H1 (cell line): ENCODE results near the gene MRM2. TPM values are rescaled to one million over a fixed set of nuclear protein-coding genes. Genes with fewer than 3 reads are reported as not detected.

Source experiments
- CTCF ChIA-PET: fragments of 300-600 bp; sonication (Branson Sonifier 250); formaldehyde crosslinking; loops from one replicate; lab custom pipeline; 2021; ENCODE audit not compliant: partially characterized antibody; lab: Charles Lee
- POLR2A ChIA-PET: fragments of 300-600 bp; sonication (Branson Sonifier 250); formaldehyde crosslinking; loops from one replicate; lab custom pipeline; 2021; ENCODE audit warnings: inconsistent platforms; ENCODE audit not compliant: partially characterized antibody; lab: Charles Lee
- DNase-seq, 2 experiments: peaks; one replicate each; pipeline versions ENCODE4 v3.0.0 to v3.0.0-alpha.2; 2010 to 2022; ENCODE audit warnings: low spot score in 2 of 2, low read depth in 1 of 2, mixed read lengths in 1 of 2
- FAIRE-seq: peaks from 2 replicates; lab custom pipeline; 2011; peaks lifted over from hg19 to GRCh38; lab: Jason Lieb, UNC
- H2AFZ ChIP-seq: 2 replicates; pipeline ENCODE4 v1.8.1; 2012; ENCODE audit warnings: low read length, inconsistent platforms
- H2AK5ac ChIP-seq: 2 replicates; pipeline ENCODE4 v1.6.1; 2013; ENCODE audit warnings: low read depth, low read length
- H2BK120ac ChIP-seq: replicated peaks from 2 replicates; pipeline ENCODE3; 2013; ENCODE audit warnings: low read depth, low read length, inconsistent platforms
- H2BK12ac ChIP-seq: 2 replicates; pipeline ENCODE4 v1.6.1; 2013; ENCODE audit warnings: low read depth, low read length
- H2BK15ac ChIP-seq: 2 replicates; pipeline ENCODE4 v1.6.1; 2013; ENCODE audit warnings: low read length
- H2BK20ac ChIP-seq: 2 replicates; pipeline ENCODE4 v1.6.1; 2013; ENCODE audit warnings: low read length
- H2BK5ac ChIP-seq: 2 replicates; pipeline ENCODE4 v1.6.1; 2013; ENCODE audit warnings: low read depth, low read length
- H3K14ac ChIP-seq: 2 replicates; pipeline ENCODE4 v1.6.1; 2013; ENCODE audit warnings: inconsistent platforms; ENCODE audit not compliant: insufficient read length
- H3K18ac ChIP-seq: 2 replicates; pipeline ENCODE4 v1.6.1; 2013; ENCODE audit warnings: low read length; ENCODE audit errors: extremely low read depth
- H3K23ac ChIP-seq: 2 replicates; pipeline ENCODE4 v1.6.1; 2013; ENCODE audit warnings: inconsistent platforms; ENCODE audit not compliant: insufficient read length
- H3K23me2 ChIP-seq: 2 replicates; pipeline ENCODE4 v1.6.1; 2013; ENCODE audit warnings: low read depth, low read length
- H3K27ac ChIP-seq: 2 replicates; pipeline ENCODE4 v1.6.1; 2011; ENCODE audit warnings: low read depth, low read length, inconsistent platforms
- H3K27me3 ChIP-seq, 4 experiments: replicated peaks in 1 of 4; 1 replicate in 1 of 4; 2 replicates in 3 of 4; pipeline versions ENCODE4 v1.6.1 to v1.8.1; 2011 to 2013; ENCODE audit warnings: low read length in 3 of 4, mild to moderate bottlenecking in 3 of 4, inconsistent platforms in 2 of 4, mixed read lengths in 2 of 4, moderate library complexity in 1 of 4; ENCODE audit not compliant: control insufficient read depth in 3 of 4, insufficient read depth in 3 of 4; ENCODE audit errors: extremely low read depth in 1 of 4
- H3K36me3 ChIP-seq, 4 experiments: 2 replicates each; pipeline versions ENCODE4 v1.6.1 to v1.8.1; 2011 to 2013; ENCODE audit warnings: mild to moderate bottlenecking in 4 of 4, low read length in 3 of 4, moderate library complexity in 2 of 4, control low read depth in 1 of 4, inconsistent platforms in 1 of 4; ENCODE audit not compliant: insufficient read depth in 4 of 4, control insufficient read depth in 2 of 4
- H3K4ac ChIP-seq: replicated peaks from 2 replicates; pipeline ENCODE3; 2013; ENCODE audit warnings: low read length, low read depth, mixed read lengths, inconsistent platforms; ENCODE audit not compliant: insufficient read length
- H3K4me1 ChIP-seq, 4 experiments: replicated peaks in 1 of 4; 1 replicate in 1 of 4; 2 replicates in 3 of 4; pipeline versions ENCODE4 v1.6.1 to v1.8.1; 2011 to 2013; ENCODE audit warnings: low read length in 3 of 4, inconsistent platforms in 2 of 4, mixed read lengths in 1 of 4; ENCODE audit not compliant: insufficient read depth in 4 of 4, control insufficient read depth in 3 of 4
- H3K4me2 ChIP-seq, 2 experiments: 2 replicates each; pipeline versions ENCODE4 v1.6.1 to v1.8.1; 2011 to 2013; ENCODE audit warnings: low read depth in 2 of 2, low read length in 2 of 2, control low read depth in 1 of 2, inconsistent platforms in 1 of 2, mild to moderate bottlenecking in 1 of 2; ENCODE audit not compliant: insufficient read depth in 1 of 2
- H3K4me3 ChIP-seq, 4 experiments: fragments of 200-600, 300-600 bp in 1 of 4; sonication (generic), shearing (Covaris generic), sonication (Bioruptor Twin) in 1 of 4; 2 replicates each; pipeline versions ENCODE4 v1.5.1 to v1.8.1; 2011 to 2016; ENCODE audit warnings: low read length in 4 of 4, low read depth in 3 of 4, control low read depth in 2 of 4, inconsistent platforms in 2 of 4, mild to moderate bottlenecking in 2 of 4, mixed read lengths in 1 of 4, moderate library complexity in 1 of 4; ENCODE audit not compliant: insufficient read depth in 2 of 4; ENCODE audit errors: extremely low read depth in 1 of 4
- H3K56ac ChIP-seq: replicated peaks from 2 replicates; pipeline ENCODE3; 2013; ENCODE audit warnings: low read depth, mild to moderate bottlenecking, mixed read lengths, low read length, inconsistent platforms; ENCODE audit not compliant: insufficient read length
- H3K79me1 ChIP-seq: 2 replicates; pipeline ENCODE4 v1.6.1; 2013; ENCODE audit warnings: low read depth, low read length, control low read depth
- H3K79me2 ChIP-seq, 2 experiments: 2 replicates each; pipeline versions ENCODE4 v1.6.1 to v1.8.1; 2012 to 2013; ENCODE audit warnings: low read length in 2 of 2, mild to moderate bottlenecking in 2 of 2, inconsistent platforms in 1 of 2; ENCODE audit not compliant: insufficient read depth in 2 of 2, control insufficient read depth in 1 of 2
- H3K9ac ChIP-seq, 4 experiments: replicated peaks in 1 of 4; 1 replicate in 1 of 4; 2 replicates in 3 of 4; pipeline versions ENCODE4 v1.6.1 to v1.8.1; 2011 to 2013; ENCODE audit warnings: low read depth in 3 of 4, low read length in 3 of 4, control low read depth in 2 of 4, mild to moderate bottlenecking in 2 of 4, moderate library complexity in 2 of 4, inconsistent platforms in 1 of 4; ENCODE audit errors: extremely low read depth in 1 of 4
- H3K9me3 ChIP-seq, 2 experiments: 2 replicates each; pipeline versions ENCODE4 v1.6.1 to v1.8.1; 2012 to 2013; ENCODE audit warnings: mild to moderate bottlenecking in 2 of 2, moderate library complexity in 2 of 2, control low read depth in 1 of 2, inconsistent platforms in 1 of 2, low read depth in 1 of 2, low read length in 1 of 2, mixed read lengths in 1 of 2; ENCODE audit not compliant: insufficient read depth in 2 of 2
- H4K20me1 ChIP-seq, 2 experiments: replicated peaks in 1 of 2; 2 replicates each; pipeline versions ENCODE3 to v1.8.1; 2011 to 2013; ENCODE audit warnings: inconsistent platforms in 2 of 2, low read length in 2 of 2, mild to moderate bottlenecking in 1 of 2; ENCODE audit not compliant: insufficient read depth in 2 of 2, control insufficient read depth in 1 of 2
- H4K5ac ChIP-seq: 2 replicates; pipeline ENCODE4 v1.6.1; 2013; ENCODE audit warnings: low read length, low read depth, mixed read lengths, inconsistent platforms; ENCODE audit not compliant: insufficient read length
- H4K8ac ChIP-seq: 2 replicates; pipeline ENCODE4 v1.8.0; 2013; ENCODE audit warnings: mild to moderate bottlenecking, moderate library complexity, low read length, inconsistent platforms; ENCODE audit not compliant: insufficient read depth; ENCODE audit errors: extremely low read depth
- H4K91ac ChIP-seq: replicated peaks from 2 replicates; pipeline ENCODE3; 2013; ENCODE audit warnings: low read length, mixed read lengths, inconsistent platforms; ENCODE audit not compliant: insufficient read length
- GTF2F1 ChIP-seq: IDR thresholded peaks from 2 replicates; pipeline ENCODE4 v1.6.1; 2012; ENCODE audit warnings: low read depth, low read length, improper control_type of control experiment, borderline replicate concordance
- WGBS, 2 experiments: shearing (Covaris generic) in 1 of 2; methylation state at CpG; one replicate each; pipeline versions ENCODE4 v1.1.6 to v1.1.7; 2013 to 2015; ENCODE audit warnings: low lambda C conversion rate in 2 of 2, mixed read lengths in 2 of 2, inconsistent platforms in 1 of 2, low coverage in 1 of 2, missing lambda C conversion rate in 1 of 2; ENCODE audit not compliant: insufficient replicate concordance in 2 of 2, insufficient coverage in 1 of 2, insufficient read length in 1 of 2; ENCODE audit errors: extremely low coverage in 1 of 2, missing lambda C conversion rate in 1 of 2; 5-methylcytosine and 5-hydroxymethylcytosine counted together
- polyA plus RNA-seq, 7 experiments: library from polyadenylated mRNA; depleted of rRNA in 3 of 7; stranded (reverse) in 5 of 7; unstranded in 2 of 7; fragments of >200 nt in 5 of 7; fragments of 200-250 nt in 2 of 7; gene quantifications; 1 replicate in 5 of 7; 2 replicates in 1 of 7; 4 replicates in 1 of 7; pipeline versions ENCODE4 v1.2.1 to v1.2.3, GENCODE V29; 2011 to 2013; ENCODE audit warnings: missing spikeins in 2 of 7, mixed read lengths in 2 of 7
- total RNA-seq: library from RNA; stranded (reverse); fragmentation: NEBNext Ultra II Directional; extraction: Animal tissue kit (Norgen Biotek cat#: 25700); gene quantifications from 2 replicates; pipeline ENCODE4 v1.2.1, GENCODE V29; 2021

Gene MRM2
- total and polyA plus RNA-seq, 2 of the 8 experiments (the other 6 are each of a cell fraction or from before 2014, with no cell fraction given) = 17.2 to 38.6 TPM

DNA sequence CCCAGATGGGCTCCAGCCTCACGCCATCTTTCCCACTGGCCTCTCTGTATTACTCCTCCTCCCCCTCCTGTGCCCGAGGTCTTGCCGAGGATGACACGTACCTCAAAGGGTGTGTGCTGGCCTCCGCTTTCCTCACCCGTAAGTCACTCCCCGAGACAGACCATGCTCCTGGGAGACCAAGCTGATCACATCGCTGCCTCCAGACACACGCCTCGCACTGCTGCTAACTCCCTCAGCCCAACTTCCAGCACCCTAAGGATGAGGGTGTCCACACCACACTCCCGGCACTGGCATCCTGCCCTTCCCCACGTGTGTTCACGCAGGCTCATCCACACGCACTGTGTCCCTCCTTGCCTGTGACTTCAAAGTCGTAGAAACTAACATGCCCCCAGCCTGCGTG, 33.3 kb downstream of the MRM2 start:
- peaks cover 3 to 25% of the 10 kb centered on the region in 2 experiments for H4K20me1 ChIP-seq
- H2BK120ac ChIP-seq = no peak overlapping the region
- no peaks in the 10 kb centered on the region for H3K23me2 ChIP-seq
- no peak overlapping the region for H2AFZ ChIP-seq
- no peaks in the 10 kb centered on the region for H3K79me1 ChIP-seq
- H3K56ac ChIP-seq = no peak overlapping the region
- no peak for DNase-seq
- no peak overlapping the region for H3K27ac ChIP-seq
- no peak for TF ChIP-seq GTF2F1
- no peak overlapping the region for H3K4me3 ChIP-seq
- no peak overlapping the region; the same call in 1 of the 2 replicates for H4K8ac ChIP-seq
- 92% methylated on average over 16 of the region's 16 CpGs; no CpG with 5 or more reads in 1 of the 2 experiments for WGBS, 2 experiments
- no peak overlapping the region for H3K9ac ChIP-seq
- no peak overlapping the region for H4K5ac ChIP-seq
- H3K4ac ChIP-seq = no peak overlapping the region
- H2BK20ac ChIP-seq = no peak overlapping the region
- no peak overlapping the region for H3K14ac ChIP-seq
- ChIA-PET CTCF (interaction anchor here (1.1 to 1.7 kb wide), 11 partner anchors 11 to 168 kb away, joined by 3 to 9 read pairs (median 4); no protein-coding TSS in a partner anchor), POLR2A (no interaction called here)
- H3K4me1 ChIP-seq = no peaks in the 10 kb centered on the region
- H3K79me2 ChIP-seq = peaks cover 0 to 3% of the 10 kb centered on the region in 2 experiments; a peak in 1 of 4 replicates
- no peak overlapping the region for H2AK5ac ChIP-seq
- no peaks in the 10 kb centered on the region for H3K27me3 ChIP-seq
- no peak overlapping the region for H3K23ac ChIP-seq
- peaks cover 8 to 34% (median 23%) of the 10 kb centered on the region in 4 experiments; a peak in 6 of 8 replicates for H3K36me3 ChIP-seq
- no peak overlapping the region for H4K91ac ChIP-seq
- H2BK15ac ChIP-seq = no peak overlapping the region
- no peaks in the 10 kb centered on the region for H3K9me3 ChIP-seq
- H2BK5ac ChIP-seq = peak overlapping the region; percentile 61
- no peak overlapping the region for H3K18ac ChIP-seq
- H2BK12ac ChIP-seq = no peak overlapping the region
- no peak for FAIRE-seq
- no peak overlapping the region for H3K4me2 ChIP-seq
